HepG2 (cell line): ENCODE measurements around the gene TESK1. TPM values are rescaled to one million over a fixed set of nuclear protein-coding genes. Genes with fewer than 3 reads are reported as not detected.

Source experiments
- CBFB ChIP-seq: sonication (generic); formaldehyde crosslinking; IDR thresholded peaks from 2 replicates; pipeline ENCODE4 v1.4.0; 2020; ENCODE audit warnings: missing genetic modification reagents
- E2F2 ChIP-seq: sonication (generic); formaldehyde crosslinking; IDR thresholded peaks from 2 replicates; pipeline ENCODE4 v1.4.0; 2020; ENCODE audit warnings: missing genetic modification reagents, borderline replicate concordance
- HBP1 ChIP-seq: IDR thresholded peaks from 2 replicates; pipeline ENCODE4 v1.6.1; 2016; ENCODE audit warnings: low read depth, control low read depth
- KDM6A ChIP-seq: IDR thresholded peaks from 2 replicates; pipeline ENCODE4 v1.6.1; 2016; ENCODE audit warnings: low read depth
- PHB2 ChIP-seq: fragments of 450-650 bp; IDR thresholded peaks from 2 replicates; pipeline ENCODE4 v1.6.1; 2018; ENCODE audit not compliant: partially characterized antibody
- SALL1 ChIP-seq: sonication (generic); formaldehyde crosslinking; IDR thresholded peaks from 2 replicates; pipeline ENCODE4 v1.8.0; 2022; ENCODE audit warnings: mild to moderate bottlenecking, missing genetic modification reagents
- SOX6 ChIP-seq, 2 experiments: fragments of 450-650 bp in 1 of 2; sonication (generic) in 1 of 2; formaldehyde crosslinking in 1 of 2; IDR thresholded peaks; 2 replicates each; pipeline versions ENCODE4 v1.4.0 to v1.6.1; 2017 to 2020; ENCODE audit warnings: antibody characterized with exemption in 1 of 2, mild to moderate bottlenecking in 1 of 2, missing genetic modification reagents in 1 of 2
- STAT6 ChIP-seq: sonication (generic); formaldehyde crosslinking; IDR thresholded peaks from 2 replicates; pipeline ENCODE4 v1.4.0; 2020; ENCODE audit warnings: missing genetic modification reagents, mild to moderate bottlenecking, borderline replicate concordance
- ZMYM3 ChIP-seq: sonication (generic); formaldehyde crosslinking; IDR thresholded peaks from 2 replicates; pipeline ENCODE4 v1.5.1; 2020; ENCODE audit warnings: mild to moderate bottlenecking, missing genetic modification reagents
- ZNF121 ChIP-seq: sonication (generic); formaldehyde crosslinking; IDR thresholded peaks from 2 replicates; pipeline ENCODE4 v1.5.0; 2020; ENCODE audit warnings: mild to moderate bottlenecking, missing genetic modification reagents
- ZNF160 ChIP-seq: sonication (generic); formaldehyde crosslinking; IDR thresholded peaks from 2 replicates; pipeline ENCODE4 v1.8.0; 2022; ENCODE audit warnings: mild to moderate bottlenecking, inconsistent platforms, missing genetic modification reagents
- ZNF20 ChIP-seq: sonication (generic); formaldehyde crosslinking; IDR thresholded peaks from 2 replicates; pipeline ENCODE4 v1.4.0; 2020; ENCODE audit warnings: mild to moderate bottlenecking, moderate library complexity, missing genetic modification reagents
- ZNF296 ChIP-seq: sonication (generic); formaldehyde crosslinking; conservative IDR thresholded peaks from 2 replicates; pipeline ENCODE4 v1.5.0; 2020; ENCODE audit warnings: mild to moderate bottlenecking, missing genetic modification reagents
- ZNF367 ChIP-seq: sonication (generic); formaldehyde crosslinking; IDR thresholded peaks from 2 replicates; pipeline ENCODE4 v1.4.0; 2020; ENCODE audit warnings: missing genetic modification reagents, borderline replicate concordance
- ZNF382 ChIP-seq: sonication (generic); formaldehyde crosslinking; IDR thresholded peaks from 2 replicates; pipeline ENCODE4 v1.5.0; 2020; ENCODE audit warnings: missing genetic modification reagents, mild to moderate bottlenecking, borderline replicate concordance
- ZNF605 ChIP-seq: sonication (generic); formaldehyde crosslinking; IDR thresholded peaks from 2 replicates; pipeline ENCODE4 v1.8.0; 2022; ENCODE audit warnings: mild to moderate bottlenecking, missing genetic modification reagents
- ZNF670 ChIP-seq: sonication (generic); formaldehyde crosslinking; IDR thresholded peaks from 2 replicates; pipeline ENCODE4 v1.8.0; 2022; ENCODE audit warnings: mild to moderate bottlenecking, missing genetic modification reagents, borderline replicate concordance
- ZNF747 ChIP-seq: sonication (generic); formaldehyde crosslinking; IDR thresholded peaks from 2 replicates; pipeline ENCODE4 v1.8.1; 2023; ENCODE audit warnings: missing genetic modification reagents, mild to moderate bottlenecking, borderline replicate concordance
- ZNF83 ChIP-seq: sonication (generic); formaldehyde crosslinking; IDR thresholded peaks from 2 replicates; pipeline ENCODE4 v1.4.0; 2020; ENCODE audit warnings: missing genetic modification reagents, mild to moderate bottlenecking, borderline replicate concordance
- polyA plus RNA-seq, 8 experiments: library from polyadenylated mRNA; depleted of rRNA in 3 of 8; stranded (reverse) in 7 of 8; unstranded in 1 of 8; fragments of >200 nt; fragmentation: Illumina TruSeq in 4 of 8; extraction: Trizol in 4 of 8; gene quantifications; 2 replicates each; pipeline versions ENCODE4 v1.2.1 to v1.2.3, GENCODE V29; 2011 to 2016; ENCODE audit warnings: low read depth in 4 of 8, missing spikeins in 1 of 8, mixed read lengths in 1 of 8; ENCODE audit not compliant: insufficient read depth in 1 of 8
- total RNA-seq, 5 experiments: library from RNA; depleted of rRNA; stranded (reverse); fragments of >200 nt; fragmentation: Illumina TruSeq; extraction: Trizol; gene quantifications; 2 replicates each; pipeline ENCODE4 v1.2.3, GENCODE V29; 2016; ENCODE audit warnings: low read depth in 1 of 5

The TESK1 gene
- total and polyA plus RNA-seq, 2 of the 13 experiments (the other 11 are each of a cell fraction or from before 2014, with no cell fraction given), result 7.3 to 13.6 TPM

- peak; percentile 77 for TF ChIP-seq HBP1 (CRISPR knock-in tag)
- no peak for TF ChIP-seq ZNF296
- peak; percentile 78 for TF ChIP-seq CBFB (CRISPR knock-in tag)
- TF ChIP-seq ZNF670 (CRISPR knock-in tag), result peak; percentile 98
- peak; percentile 96 for TF ChIP-seq ZNF160
- TF ChIP-seq ZMYM3 (CRISPR knock-in tag), result peak; percentile 72
- no peak for TF ChIP-seq SOX6 (IDR thresholded peaks at IDR 0.05)
- peak; percentile 83 for TF ChIP-seq SOX6 (CRISPR knock-in tag; IDR thresholded peaks at IDR 0.05)
- TF ChIP-seq ZNF20, result no peak
- peak; percentile 97 for TF ChIP-seq ZNF605 (CRISPR knock-in tag)
- peak; percentile 90 for TF ChIP-seq STAT6 (CRISPR knock-in tag)
- no peak for TF ChIP-seq ZNF382 (CRISPR knock-in tag)
- TF ChIP-seq ZNF121 (CRISPR knock-in tag), result no peak; the same call in 1 of the 2 replicates
- TF ChIP-seq ZNF367 (CRISPR knock-in tag), result peak; percentile 96; the same call in 1 of the 2 replicates
- peak; percentile 97 for TF ChIP-seq SALL1 (CRISPR knock-in tag)
- peak; percentile 100 for TF ChIP-seq ZNF747
- peak; percentile 41; the same call in 1 of the 2 replicates for TF ChIP-seq KDM6A
- TF ChIP-seq ZNF83 (CRISPR knock-in tag), result peak; percentile 41; the same call in 1 of the 2 replicates
- peak; percentile 99; the same call in 1 of the 2 replicates for TF ChIP-seq E2F2 (CRISPR knock-in tag)
- TF ChIP-seq PHB2, result no peak
Measured at GRCh38 chr9:35657546-35658136, 52.6 kb downstream of the TESK1 start, which contains the start of gene RMRP (continued).
